Testis (tissue), 2 donors: ENCODE data around the gene TREH.

ENCODE experiments used
- CTCF ChIP-seq, 3 experiments: fragments of 450-650 bp in 2 of 3; fragments of 200-600 bp in 1 of 3; sonication (generic) in 1 of 3; IDR thresholded peaks; one replicate each; pipeline ENCODE4 v1.5.1; 2016 to 2019; ENCODE audit warnings: antibody characterized with exemption in 3 of 3, mild to moderate bottlenecking in 2 of 3, moderate library complexity in 1 of 3
- POLR2A ChIP-seq: fragments of 450-650 bp; IDR thresholded peaks from one replicate; pipeline ENCODE4 v1.6.1; 2017; ENCODE audit warnings: antibody characterized with exemption, mild to moderate bottlenecking, moderate library complexity

DNA sequence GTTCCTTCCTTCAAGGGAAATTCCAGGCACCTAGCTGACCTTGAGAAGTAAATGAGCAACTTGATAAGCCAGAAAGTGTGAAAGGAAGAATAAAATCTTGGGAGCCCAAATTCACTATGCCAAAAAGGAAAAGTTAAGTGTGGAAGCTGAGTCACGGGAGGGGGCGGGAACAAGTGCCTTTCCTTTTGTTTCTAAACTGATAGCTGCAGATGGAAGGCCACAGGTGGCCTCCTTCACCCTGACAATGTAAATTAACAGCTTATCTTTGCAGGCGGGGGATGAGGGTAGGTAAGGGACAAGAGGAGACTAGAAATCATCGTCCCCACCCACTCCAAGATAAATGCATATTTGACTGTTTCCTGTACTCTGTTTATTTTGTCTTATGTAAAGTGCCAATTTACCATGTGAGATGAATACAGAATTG lies 36.4 kb upstream of the TREH start:
- TF ChIP-seq CTCF (IDR thresholded peaks at IDR 0.05): no peak
- TF ChIP-seq POLR2A: no peak
